SJSA1 (cell line): ENCODE measurements around the gene TDRD7. TPM values are rescaled to one million over a fixed set of nuclear protein-coding genes. Genes with fewer than 3 reads are reported as not detected.
"Not testable (repeated sequence)": the region's sequence is repeated elsewhere in the genome, so short reads cannot be mapped to it uniquely, and the experiment has no call there.

Experiments
- DNase-seq, 2 experiments: peaks; one replicate each; pipeline ENCODE4 v3.0.0-alpha.2; 2015 to 2020; ENCODE audit warnings: low spot score in 2 of 2, low read depth in 1 of 2
- H3K27ac ChIP-seq: fragments of 250-450 bp; sonication (Bioruptor Pico); 2 replicates; pipeline ENCODE4 v1.5.1; 2020; ENCODE audit warnings: mild to moderate bottlenecking, moderate library complexity
- H3K27me3 ChIP-seq: fragments of 250-450 bp; sonication (Bioruptor Pico); replicated peaks from 2 replicates; pipeline ENCODE4 v1.5.1; 2020; ENCODE audit warnings: mild to moderate bottlenecking, moderate library complexity
- H3K36me3 ChIP-seq: fragments of 250-450 bp; sonication (Bioruptor Pico); 2 replicates; pipeline ENCODE4 v1.5.1; 2020; ENCODE audit warnings: mild to moderate bottlenecking
- H3K4me1 ChIP-seq: fragments of 250-450 bp; sonication (Bioruptor Pico); replicated peaks from 2 replicates; pipeline ENCODE4 v1.6.1; 2021; ENCODE audit warnings: mild to moderate bottlenecking
- H3K4me3 ChIP-seq: fragments of 250-450 bp; sonication (Bioruptor Pico); 2 replicates; pipeline ENCODE4 v1.5.1; 2020; ENCODE audit warnings: mild to moderate bottlenecking
- H3K9me3 ChIP-seq: fragments of 250-450 bp; sonication (Bioruptor Pico); replicated peaks from 2 replicates; pipeline ENCODE4 v1.5.1; 2020; ENCODE audit warnings: mild to moderate bottlenecking
- total RNA-seq: library from RNA; depleted of rRNA; stranded (reverse); fragments of >200 nt; shearing (Covaris generic); gene quantifications from 2 replicates; pipeline ENCODE4 v1.2.3, GENCODE V29; 2014

TDRD7 gene
- total RNA-seq, 1 experiment from 2014 or later, result 5.3 TPM

DNA sequence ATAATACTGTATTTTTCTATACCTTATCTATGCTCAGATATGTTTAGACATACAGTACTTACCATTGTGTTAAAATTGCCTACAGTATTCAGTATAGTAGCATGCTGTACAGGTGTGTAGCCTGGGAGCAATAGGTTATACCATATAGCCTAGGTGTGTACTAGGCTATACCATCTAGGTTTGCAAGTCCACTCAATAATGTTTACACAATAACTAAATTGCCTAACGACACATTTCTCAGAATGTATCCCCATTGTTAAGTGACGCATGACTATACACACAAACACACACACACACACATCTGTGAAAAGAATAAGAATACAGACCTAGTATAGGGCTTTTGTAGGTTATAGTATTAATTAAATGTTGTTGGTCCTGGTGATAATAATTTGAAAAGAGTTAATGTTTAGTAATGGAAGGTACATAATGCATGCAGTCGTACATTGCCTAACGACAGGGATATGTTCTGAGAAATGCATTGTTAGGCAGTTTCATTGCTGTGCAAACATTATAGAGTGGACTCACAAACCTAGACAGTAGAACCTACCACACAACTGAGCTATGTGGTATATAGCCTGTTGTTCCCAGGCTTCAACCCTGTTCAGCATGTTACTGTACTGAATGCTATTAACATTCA is 13.6 kb downstream of the TDRD7 start:
- H3K4me3 ChIP-seq, result no peak overlapping the region
- no peaks in the 10 kb centered on the region for H3K36me3 ChIP-seq
- no peaks in the 10 kb centered on the region for H3K4me1 ChIP-seq
- H3K9me3 ChIP-seq, result no peaks in the 10 kb centered on the region
- no peak for DNase-seq
- no peak overlapping the region for H3K27ac ChIP-seq
- H3K27me3 ChIP-seq, result no peaks in the 10 kb centered on the region

DNA sequence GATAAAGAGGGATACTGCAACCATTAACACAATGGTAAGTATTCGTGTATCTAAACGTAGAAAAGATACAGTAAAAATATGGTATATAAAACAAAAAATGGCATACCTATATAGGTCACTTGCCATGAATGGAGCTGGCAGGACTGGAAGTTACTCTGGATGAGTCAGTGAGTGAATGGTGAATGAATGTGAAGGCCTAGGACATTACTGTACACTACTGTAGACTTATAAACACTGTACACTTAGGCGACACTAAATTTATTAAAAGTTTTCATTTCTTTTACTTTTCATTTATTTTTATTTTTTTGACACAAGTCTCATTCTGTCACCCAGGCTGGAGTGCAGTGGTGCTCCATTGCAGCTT is 14.1 kb downstream of the TDRD7 start:
- no peaks in the 10 kb centered on the region for H3K9me3 ChIP-seq
- no peaks in the 10 kb centered on the region for H3K27me3 ChIP-seq
- no peak overlapping the region for H3K27ac ChIP-seq
- no peaks in the 10 kb centered on the region for H3K36me3 ChIP-seq
- H3K4me3 ChIP-seq, result no peak overlapping the region
- H3K4me1 ChIP-seq, result no peaks in the 10 kb centered on the region
- DNase-seq, result no peak

DNA sequence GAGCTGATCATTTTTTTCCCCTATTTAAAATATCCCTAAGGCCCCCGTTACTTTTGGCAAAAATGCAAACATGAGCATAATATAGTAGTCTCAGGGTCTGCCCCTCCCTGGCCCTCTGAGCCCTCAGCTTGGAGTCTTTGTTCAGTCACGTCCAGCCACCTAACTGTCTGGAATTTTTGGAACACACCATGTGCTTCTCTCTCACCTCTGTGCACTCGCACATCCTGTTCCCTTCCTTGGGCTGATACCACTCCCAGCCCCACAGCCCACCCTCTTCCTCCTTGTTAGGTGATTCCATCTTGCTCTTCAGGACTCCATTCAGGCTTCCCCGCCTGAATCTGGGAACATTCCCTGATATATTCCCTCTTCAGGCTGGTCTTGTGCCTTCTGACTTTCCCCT is 16.0 kb downstream of the TDRD7 start:
- Histone ChIP-seq H3K27me3 (no peaks in the 10 kb centered on the region), H3K4me1 (no peaks in the 10 kb centered on the region), H3K27ac (no peak overlapping the region), H3K36me3 (0 out of 2 replicates have a peak, but pooled peaks cover 5% of the 10 kb centered on the region), H3K4me3 (no peak overlapping the region), H3K9me3 (no peaks in the 10 kb centered on the region)
- no peak for DNase-seq

DNA sequence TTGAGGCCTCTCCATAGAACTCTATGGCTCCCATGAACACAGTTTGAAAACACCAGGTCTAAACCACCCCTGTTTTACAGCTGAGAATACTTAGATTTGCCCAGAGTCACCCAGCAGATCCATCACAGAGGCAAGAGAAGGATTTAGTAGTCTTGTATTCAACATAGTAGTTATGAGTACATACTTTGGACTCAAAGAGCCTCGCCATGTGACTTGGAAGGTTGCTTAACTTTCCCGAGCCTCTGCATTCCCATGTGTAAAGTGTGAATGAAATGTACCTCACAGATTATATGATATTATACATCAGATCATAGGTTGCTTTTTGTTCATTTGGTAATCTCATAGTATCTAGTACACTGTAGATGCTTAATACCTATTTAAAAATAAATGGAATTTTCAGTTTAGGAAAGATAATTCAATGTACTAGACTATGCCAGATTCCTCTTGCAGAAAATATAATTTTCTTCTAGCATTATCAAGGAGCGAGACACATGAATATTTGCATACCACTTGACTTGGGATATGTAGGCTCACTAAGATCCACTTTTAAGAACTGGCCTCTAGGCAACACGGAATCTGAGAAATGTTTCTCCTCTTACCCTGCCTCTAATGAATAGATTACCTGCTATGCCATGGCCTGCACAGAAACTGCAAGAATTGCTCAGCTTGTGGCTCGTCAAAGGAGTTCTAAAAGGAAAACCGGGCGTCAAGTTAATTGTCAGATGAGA is 18.6 kb downstream of the TDRD7 start:
- H3K36me3 ChIP-seq, result peaks cover 10% of the 10 kb centered on the region; the same call in 1 of the 2 replicates
- no peaks in the 10 kb centered on the region for H3K4me1 ChIP-seq
- no peak overlapping the region for H3K27ac ChIP-seq
- H3K9me3 ChIP-seq, result no peaks in the 10 kb centered on the region
- DNase-seq, result no peak
- H3K27me3 ChIP-seq, result no peaks in the 10 kb centered on the region
- no peak overlapping the region for H3K4me3 ChIP-seq

DNA sequence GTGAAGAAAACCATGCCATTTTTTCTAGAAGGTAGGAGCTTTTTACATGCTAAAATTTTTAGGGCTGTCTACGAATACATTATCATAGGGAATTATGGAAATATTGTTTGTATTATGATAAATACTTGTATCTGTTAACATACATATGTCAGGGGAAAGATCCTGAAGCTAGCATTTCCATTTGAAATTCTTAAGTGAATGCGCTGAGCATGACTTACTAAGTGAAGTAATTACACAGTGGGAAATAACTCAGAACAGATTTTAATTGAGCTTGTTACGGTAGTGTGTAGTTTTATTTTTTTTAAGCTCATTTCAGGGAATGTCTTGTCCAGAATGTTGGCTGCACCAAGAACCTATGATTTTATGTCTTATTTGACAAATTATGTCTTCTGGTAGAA is 19.1 kb downstream of the TDRD7 start:
- Histone ChIP-seq H3K27me3 (no peaks in the 10 kb centered on the region), H3K4me3 (no peak overlapping the region), H3K9me3 (no peaks in the 10 kb centered on the region), H3K36me3 (peaks cover 10% of the 10 kb centered on the region; the same call in 1 of the 2 replicates), H3K4me1 (no peaks in the 10 kb centered on the region), H3K27ac (no peak overlapping the region)
- no peak for DNase-seq

- Histone ChIP-seq H3K27me3 (no peaks in the 10 kb centered on the region), H3K4me1 (no peaks in the 10 kb centered on the region), H3K27ac (no peak overlapping the region), H3K9me3 (no peaks in the 10 kb centered on the region), H3K36me3 (peaks cover 10% of the 10 kb centered on the region; the same call in 1 of the 2 replicates), H3K4me3 (no peak overlapping the region)
- no peak for DNase-seq
Measured at GRCh38 chr9:97431549-97432143, 19.8 kb downstream of the TDRD7 start.

DNA sequence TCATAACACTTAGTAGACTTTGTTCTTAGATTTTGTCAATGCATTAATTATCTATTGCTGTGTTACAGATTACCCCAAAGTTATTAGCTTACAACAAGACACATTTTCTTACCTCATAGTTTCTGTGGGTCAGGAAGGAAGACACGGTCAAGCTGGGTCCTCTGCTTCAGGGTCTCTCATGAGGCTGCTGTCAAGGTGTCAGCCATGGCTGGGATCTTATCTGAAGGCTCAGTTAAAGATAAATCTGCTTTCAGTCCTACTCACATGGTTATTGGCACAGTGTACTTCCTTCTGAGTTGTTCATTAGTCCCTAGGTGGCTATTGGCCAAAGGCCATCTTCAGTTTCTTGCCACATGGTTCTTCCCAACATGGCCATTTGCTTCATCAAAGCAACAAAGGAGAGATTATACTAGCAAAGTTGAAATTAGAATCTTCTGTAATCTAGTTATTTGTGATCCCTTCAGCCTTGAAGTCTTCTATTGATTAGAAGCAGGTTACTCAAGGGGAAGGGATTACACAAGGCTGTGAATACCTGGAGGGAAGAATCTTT is 25.2 kb downstream of the TDRD7 start:
- H3K27ac ChIP-seq, result no peak overlapping the region

DNA sequence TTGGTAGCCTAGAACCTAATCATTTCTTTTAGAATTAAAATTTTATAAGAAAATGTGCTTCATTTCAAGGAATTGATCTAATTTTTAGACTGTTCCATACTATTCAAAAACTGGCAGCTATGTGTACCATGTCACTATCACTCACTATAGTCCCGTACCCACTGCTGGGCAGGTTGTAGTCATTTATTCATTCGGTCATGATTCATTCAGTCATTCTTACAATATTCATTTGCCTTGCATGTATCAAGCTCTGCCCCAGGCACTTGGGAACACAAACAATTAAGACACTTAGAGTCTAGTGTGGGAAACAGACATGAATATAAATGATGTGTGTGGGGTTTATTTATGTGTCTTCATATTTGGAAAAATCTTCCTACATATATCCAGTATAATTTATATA is 26.4 kb downstream of the TDRD7 start:
- Histone ChIP-seq H3K27ac (no peak overlapping the region), H3K36me3 (peaks cover 8% of the 10 kb centered on the region; the same call in 1 of the 2 replicates), H3K4me3 (no peak overlapping the region), H3K4me1 (no peaks in the 10 kb centered on the region), H3K27me3 (no peaks in the 10 kb centered on the region), H3K9me3 (no peaks in the 10 kb centered on the region)
- no peak for DNase-seq

More for the DNA sequence above, 25.2 kb downstream of the TDRD7 start:
- no peak for DNase-seq
- no peak overlapping the region for H3K4me3 ChIP-seq
- no peaks in the 10 kb centered on the region for H3K9me3 ChIP-seq
- no peaks in the 10 kb centered on the region for H3K4me1 ChIP-seq
- H3K27me3 ChIP-seq, result no peaks in the 10 kb centered on the region
- H3K36me3 ChIP-seq, result peaks cover 8% of the 10 kb centered on the region; the same call in 1 of the 2 replicates

DNA sequence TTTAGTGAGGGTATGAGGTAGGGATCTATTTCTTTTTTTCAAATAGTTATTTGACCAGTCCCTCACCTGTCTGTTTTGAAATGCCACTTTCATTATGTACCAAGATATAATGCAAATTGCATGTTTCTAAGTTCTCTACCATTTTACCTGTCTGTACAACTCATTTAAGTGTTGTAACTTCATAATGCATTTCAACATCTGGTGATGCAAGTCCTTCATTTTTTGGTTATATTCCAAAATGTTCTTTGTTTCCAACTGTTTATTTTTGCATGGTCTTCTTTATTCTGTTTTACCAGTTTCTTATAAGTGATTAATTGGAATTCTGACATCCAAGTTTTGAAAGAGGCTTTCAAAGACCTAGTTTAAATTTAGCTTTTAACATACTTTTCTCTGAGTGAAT is 26.8 kb downstream of the TDRD7 start:
- H3K36me3 ChIP-seq, result peaks cover 8% of the 10 kb centered on the region; the same call in 1 of the 2 replicates
- H3K27ac ChIP-seq, result no peak overlapping the region
- no peaks in the 10 kb centered on the region for H3K4me1 ChIP-seq
- H3K4me3 ChIP-seq, result no peak overlapping the region
- H3K27me3 ChIP-seq, result no peaks in the 10 kb centered on the region
- no peak for DNase-seq
- no peaks in the 10 kb centered on the region for H3K9me3 ChIP-seq

- no peaks in the 10 kb centered on the region for H3K9me3 ChIP-seq
- no peaks in the 10 kb centered on the region for H3K4me1 ChIP-seq
- no peak for DNase-seq
- no peak overlapping the region for H3K27ac ChIP-seq
- no peaks in the 10 kb centered on the region for H3K27me3 ChIP-seq
- H3K4me3 ChIP-seq, result no peak overlapping the region
- 0 out of 2 replicates have a peak, but pooled peaks cover 3% of the 10 kb centered on the region for H3K36me3 ChIP-seq
Measured at GRCh38 chr9:97440160-97440559, 28.3 kb downstream of the TDRD7 start.

GRCh38 chr9:97441729-97442128 is 29.8 kb downstream of the TDRD7 start:
- Histone ChIP-seq H3K27ac (no peak overlapping the region), H3K9me3 (no peaks in the 10 kb centered on the region), H3K4me3 (no peak overlapping the region), H3K4me1 (no peaks in the 10 kb centered on the region), H3K36me3 (0 out of 2 replicates have a peak, but pooled peaks cover 3% of the 10 kb centered on the region), H3K27me3 (no peaks in the 10 kb centered on the region)
- no peak for DNase-seq

GRCh38 chr9:97445119-97445701 is 33.3 kb downstream of the TDRD7 start:
- Histone ChIP-seq H3K27me3 (no peaks in the 10 kb centered on the region), H3K4me1 (no peaks in the 10 kb centered on the region), H3K27ac (no peak overlapping the region), H3K9me3 (no peaks in the 10 kb centered on the region), H3K4me3 (no peak overlapping the region), H3K36me3 (no peaks in the 10 kb centered on the region)
- DNase-seq, result no peak

DNA sequence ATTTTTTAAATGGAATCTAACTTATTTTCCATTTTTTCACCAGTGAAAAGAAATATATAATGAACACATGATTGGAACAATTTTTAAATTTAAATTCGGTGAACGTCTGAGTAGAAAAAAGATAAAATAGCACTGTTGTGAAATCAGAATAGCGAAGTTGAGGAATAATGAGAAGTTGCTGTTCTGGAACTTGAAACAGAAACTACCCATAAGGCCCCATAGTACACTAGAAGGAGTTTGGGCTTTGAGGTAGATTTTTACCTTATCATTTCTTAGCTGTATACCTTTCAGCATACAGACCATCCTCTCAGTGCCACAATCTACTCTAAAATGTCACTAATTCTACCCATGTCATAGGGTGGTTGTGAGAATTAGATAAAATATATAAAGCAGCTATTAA is 35.1 kb downstream of the TDRD7 start:
- H3K4me1 ChIP-seq, result no peaks in the 10 kb centered on the region

DNA sequence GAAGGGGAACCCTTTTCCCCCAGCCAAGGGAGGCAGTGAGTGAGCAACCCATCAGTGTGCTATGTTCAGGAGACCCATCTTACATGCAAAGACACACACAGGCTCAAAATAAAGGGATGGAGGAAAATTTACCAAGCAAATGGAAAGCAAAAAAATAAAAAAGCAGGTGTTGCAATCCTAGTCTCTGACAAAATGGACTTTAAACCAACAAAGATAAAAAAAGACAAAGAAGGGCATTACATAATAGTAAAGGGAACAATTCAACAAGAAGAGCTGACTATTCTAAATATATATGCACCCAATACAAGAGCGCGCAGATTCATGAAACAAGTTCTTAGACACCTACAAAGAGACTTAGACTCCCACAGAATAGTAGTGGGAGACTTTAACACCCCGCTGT is 41.7 kb downstream of the TDRD7 start:
- H3K9me3 ChIP-seq, H3K27me3 ChIP-seq, DNase-seq, H3K27ac ChIP-seq, H3K36me3 ChIP-seq, H3K4me3 ChIP-seq, H3K4me1 ChIP-seq: not testable (repeated sequence)

More for the DNA sequence above, 35.1 kb downstream of the TDRD7 start:
- H3K4me3 ChIP-seq, result no peak overlapping the region
- no peaks in the 10 kb centered on the region for H3K27me3 ChIP-seq
- no peak overlapping the region for H3K27ac ChIP-seq
- DNase-seq, result no peak
- H3K9me3 ChIP-seq, result no peaks in the 10 kb centered on the region
- no peaks in the 10 kb centered on the region for H3K36me3 ChIP-seq
